ENCODE data around the gene SEMA5A.

DNA sequence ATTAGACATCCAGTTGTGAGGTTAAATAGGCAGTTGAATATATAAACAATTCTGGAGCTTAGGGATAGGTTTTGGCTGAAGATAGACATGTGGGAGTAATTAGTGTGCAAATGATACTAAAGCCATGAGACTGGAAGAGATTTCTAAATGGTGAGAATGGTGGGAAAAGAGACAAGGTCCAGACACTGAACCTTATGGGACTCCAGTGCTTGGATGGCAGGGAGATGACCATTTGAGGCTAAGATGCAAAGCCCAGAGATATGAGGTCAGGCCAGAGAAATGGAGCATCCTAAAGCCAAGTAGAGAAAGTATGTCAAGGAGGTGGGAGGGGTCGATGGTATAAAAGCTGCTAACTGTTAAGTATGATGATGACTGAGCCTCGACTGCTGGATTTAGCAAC is 115.6 kb downstream of the SEMA5A start:
- TF ChIP-seq CTCF (IDR thresholded peaks at IDR 0.05) (no peak), POLR2AphosphoS5 (IDR thresholded peaks at IDR 0.05; ENCODE audit: low read depth, low read length) (no peak)
